NCI-H2171 (cell line): ENCODE data around the gene C6orf132.

Source experiments
- DNase-seq: peaks from one replicate; lab custom pipeline; 2025; lab: John Stamatoyannopoulos, UW

The C6orf132 gene

DNA sequence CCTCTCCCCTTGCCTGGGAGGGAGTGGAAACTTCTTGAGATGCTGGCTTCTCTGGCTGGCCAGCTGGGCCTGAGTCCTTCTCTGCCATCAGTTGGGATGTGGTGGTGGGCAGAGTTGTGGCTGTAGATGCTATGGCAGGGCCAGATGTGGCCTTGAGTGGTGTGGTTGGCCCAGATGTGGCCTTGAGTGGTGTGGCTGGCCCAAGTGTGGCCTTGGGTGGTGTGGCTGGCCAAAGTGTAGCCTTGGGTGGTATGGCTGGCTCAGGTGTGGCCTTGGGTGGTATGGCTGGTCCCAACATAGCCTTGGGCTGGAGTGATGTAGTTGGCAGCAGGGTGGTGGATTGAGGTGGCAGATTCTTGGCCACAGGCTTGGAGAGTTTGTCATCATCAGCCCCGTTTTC lies 36.7 kb downstream of the C6orf132 start:
- DNase-seq, result no peak

GRCh38 chr6:42105156-42105648 lies 37.2 kb downstream of the C6orf132 start:
- no peak for DNase-seq

DNA sequence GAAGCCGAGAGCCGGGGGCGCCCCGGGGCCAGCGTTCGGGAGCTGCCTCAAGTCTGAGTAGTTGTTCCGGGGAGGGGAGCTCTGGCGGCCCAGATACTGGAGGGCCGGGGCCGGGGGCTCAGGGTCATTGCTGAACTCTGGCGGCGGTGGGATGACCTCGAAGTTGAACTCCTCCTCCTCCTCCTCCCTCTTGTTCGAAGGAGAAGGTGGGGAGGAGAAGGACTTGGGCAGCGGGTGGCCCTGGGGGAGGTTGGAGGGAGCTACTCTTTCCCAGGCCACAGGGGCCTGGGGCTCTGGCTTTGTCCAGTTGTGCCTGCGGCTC lies 37.7 kb downstream of the C6orf132 start:
- no peak for DNase-seq

DNA sequence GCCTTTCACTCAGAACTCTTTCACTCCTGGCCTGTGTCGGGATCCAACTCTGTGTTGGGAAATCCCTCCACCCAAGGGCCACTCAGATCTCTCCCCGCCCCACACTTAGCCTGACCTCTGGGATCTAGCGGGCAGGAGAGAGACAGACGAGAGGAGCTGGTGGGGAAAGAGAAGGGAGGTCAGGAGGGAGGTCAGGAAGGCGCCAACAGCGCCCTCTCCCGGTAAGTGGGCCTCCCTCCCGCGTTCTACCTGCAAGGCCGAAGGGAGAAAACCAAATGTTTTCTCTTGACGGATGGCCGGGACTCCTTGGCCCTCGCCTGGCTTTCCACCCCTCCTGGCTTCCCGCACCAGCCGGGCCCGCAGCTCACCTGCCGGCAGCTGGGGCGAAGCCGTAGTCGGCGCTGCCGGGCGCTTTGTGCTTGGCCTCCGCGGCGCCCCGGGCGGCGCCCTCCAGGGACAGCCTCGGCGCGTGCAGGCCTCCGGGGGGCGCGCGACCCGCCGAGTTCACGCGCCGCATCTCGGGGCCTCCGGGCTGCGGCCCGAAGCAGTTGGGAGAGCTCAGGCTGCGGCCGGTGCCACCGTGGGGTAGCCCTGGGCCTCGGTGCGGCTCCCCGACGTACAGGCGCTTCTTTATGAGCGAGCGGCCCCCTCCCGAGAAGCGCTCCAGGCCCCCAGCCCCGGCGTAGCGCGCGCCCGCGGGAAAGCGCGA lies 38.2 kb downstream of the C6orf132 start:
- DNase-seq, result no peak

DNA sequence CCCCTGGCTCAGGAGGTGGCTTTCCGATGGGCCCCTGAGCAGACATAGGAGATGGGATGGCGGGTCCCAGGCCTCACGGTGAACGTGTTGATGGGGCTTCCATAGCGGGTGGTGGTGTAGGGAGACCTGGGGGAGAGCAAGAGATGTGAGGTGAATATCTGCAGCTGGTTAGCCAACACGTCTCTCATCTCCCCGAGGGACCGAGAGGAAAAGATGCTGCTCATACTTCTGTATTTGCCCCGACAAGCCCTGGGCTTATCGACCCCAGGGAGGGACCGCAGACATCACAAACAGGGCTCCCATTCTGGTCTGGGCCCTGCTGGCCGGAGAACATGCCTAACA lies 38.7 kb downstream of the C6orf132 start:
- no peak for DNase-seq

GRCh38 chr6:42103216-42103615 lies 39.2 kb downstream of the C6orf132 start:
- no peak for DNase-seq

- no peak for DNase-seq
These were observed 41.2 kb downstream of the C6orf132 start for GRCh38 chr6:42101186-42101657.

DNA sequence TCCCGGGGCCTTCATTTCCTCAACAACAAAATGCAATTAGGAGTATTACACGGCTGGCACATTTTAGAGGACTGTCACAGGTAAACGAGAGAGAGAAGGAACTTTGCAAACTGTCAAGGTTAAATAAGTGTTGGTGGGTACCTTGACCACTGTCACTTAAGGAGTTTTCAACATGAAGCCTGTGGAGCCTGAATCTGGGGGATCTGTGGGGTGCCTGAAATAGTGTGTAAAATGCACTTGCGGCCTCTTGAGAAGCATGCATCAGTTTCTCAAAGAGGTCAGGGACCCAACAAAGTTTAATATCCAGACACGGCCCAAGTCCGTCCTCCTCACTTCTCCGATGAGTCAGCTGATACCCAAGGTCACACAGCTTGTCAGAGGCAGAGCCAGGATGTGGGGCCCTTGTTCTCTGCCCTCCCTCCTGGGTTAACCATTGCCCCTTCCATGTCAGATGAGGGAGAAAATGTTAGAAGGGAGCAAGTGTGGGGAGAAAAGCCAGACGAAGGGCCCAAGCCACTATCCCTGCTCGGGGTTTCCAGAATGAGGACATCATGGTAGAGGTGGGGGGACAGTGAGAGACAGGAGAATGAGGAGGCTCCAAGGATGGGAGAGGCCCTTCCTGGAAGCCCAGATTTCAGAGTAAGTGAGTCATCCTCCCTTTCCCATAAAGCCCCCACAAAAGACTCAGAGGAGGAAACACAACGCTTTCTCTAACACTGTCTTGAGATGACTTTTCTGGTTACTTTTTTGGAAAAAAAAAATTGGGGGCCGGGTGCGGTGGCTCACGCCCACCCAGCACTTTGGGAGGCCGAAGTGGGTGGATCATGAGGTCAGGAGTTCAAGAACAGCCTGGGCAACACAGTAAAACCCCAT lies 42.2 kb downstream of the C6orf132 start:
- DNase-seq, result no peak

GRCh38 chr6:42099340-42100028 lies 42.9 kb downstream of the C6orf132 start:
- DNase-seq, result no peak

DNA sequence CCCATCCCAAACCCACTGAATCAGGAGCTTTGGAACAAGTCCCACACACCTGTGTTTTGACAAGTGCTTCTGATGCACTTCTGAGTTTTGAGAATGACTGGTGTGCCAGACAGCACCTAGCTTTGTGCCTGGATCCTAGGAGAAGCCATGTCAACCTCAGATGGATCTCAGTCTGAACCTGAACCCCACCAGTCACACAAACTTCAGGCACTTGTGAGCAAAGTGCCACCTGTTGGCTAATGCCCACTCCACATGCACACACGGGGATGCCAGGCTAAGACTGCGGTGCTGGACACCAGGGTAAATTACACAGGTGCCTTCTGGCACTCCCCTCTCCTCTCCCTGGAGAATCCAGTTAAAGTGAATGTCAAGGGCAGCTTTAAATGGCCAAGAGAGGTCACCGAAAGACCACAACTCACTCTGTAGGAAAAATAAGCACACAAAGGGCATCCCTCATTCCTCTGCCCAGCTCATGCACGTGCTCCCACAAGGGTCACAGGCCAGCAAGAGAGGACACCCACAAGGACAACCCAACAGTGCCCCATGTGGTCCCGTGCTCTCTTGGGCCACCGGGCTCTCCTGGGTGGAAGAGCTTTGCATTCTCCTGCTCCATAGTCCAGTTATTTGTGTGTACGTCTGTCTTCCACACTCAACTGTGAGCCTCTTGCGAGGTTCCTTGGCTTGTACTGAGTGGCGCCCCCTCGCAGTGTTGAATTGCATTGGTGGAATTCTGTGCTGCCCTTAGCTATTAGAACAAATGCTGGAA lies 46.5 kb downstream of the C6orf132 start:
- DNase-seq, result no peak

DNA sequence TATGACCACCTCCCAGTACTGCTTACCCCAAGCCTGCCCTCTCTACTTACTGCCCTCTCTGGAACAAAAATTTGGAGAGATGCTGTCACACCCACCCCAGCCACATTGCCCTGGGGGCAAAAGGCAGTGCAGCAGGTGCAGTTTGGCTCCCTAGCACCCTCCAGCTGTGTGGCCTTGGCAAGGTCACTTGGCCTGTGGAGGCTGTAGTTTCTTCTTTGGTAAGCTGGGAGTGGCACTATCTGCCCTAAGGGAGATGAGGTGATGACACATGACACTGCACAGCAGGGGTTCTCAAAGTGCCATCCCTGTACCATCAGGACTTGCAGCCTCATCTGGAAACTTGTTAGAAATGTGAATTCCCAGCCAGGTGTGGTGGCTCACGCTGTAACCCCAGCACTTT lies 47.3 kb downstream of the C6orf132 start:
- DNase-seq, result no peak

GRCh38 chr6:42093582-42094329 lies 48.7 kb downstream of the C6orf132 start:
- DNase-seq, result no peak

- peak; percentile 36 for DNase-seq
These were observed 50.7 kb downstream of the C6orf132 start for GRCh38 chr6:42091718-42092023.

- DNase-seq, result no peak
These were observed 51.4 kb downstream of the C6orf132 start for GRCh38 chr6:42090819-42091717.

DNA sequence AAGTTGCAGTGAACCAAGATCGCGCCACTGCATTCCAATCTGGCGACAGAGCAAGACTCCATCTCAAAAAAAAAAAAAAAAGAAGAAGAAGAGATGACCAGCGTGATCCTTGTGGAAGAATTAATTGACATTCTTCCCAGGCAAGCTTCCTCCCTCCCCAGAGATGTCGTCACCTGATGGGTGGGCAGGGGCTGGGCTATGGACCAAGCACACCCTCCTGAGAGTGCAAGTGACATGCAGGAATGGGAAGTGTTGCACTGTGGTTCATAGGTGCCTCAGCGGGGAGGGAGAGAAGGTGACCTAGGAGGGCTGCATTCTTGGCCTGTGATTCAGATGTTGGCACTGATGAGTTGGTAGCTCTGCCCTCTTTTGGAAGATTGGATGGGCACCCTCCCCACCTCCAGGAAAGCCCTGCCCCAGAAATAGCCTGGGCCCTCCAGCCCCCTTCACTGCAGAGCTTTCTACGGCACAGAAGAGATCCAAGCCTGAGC lies 54.3 kb downstream of the C6orf132 start:
- no peak for DNase-seq

- no peak for DNase-seq
These were observed 56.1 kb downstream of the C6orf132 start for GRCh38 chr6:42086046-42087035.

DNA sequence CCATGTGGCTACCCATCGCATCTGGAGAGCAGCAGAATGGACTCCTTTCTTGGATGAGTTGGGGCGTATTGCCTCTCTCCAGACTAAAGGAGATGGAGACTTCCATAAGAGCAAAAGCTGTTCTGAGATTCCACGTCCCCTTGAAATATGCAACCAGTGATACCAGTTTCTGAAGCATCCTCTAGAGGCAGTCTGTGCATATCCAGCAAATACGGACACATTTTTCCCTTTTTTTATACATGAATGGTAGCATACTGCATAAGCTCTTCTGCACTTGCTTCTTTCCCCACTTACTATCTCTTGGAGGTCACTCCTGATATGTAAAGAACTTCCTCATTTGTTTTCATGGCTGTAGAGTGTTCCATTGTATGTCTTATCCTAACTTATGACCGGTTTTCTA lies 57.5 kb downstream of the C6orf132 start:
- DNase-seq, result no peak

GRCh38 chr6:42083530-42083929 lies 58.9 kb downstream of the C6orf132 start:
- no peak for DNase-seq

- no peak for DNase-seq
These were observed 62.4 kb downstream of the C6orf132 start for GRCh38 chr6:42079941-42080464.
